ENCODE results near the gene BBOF1.

DNA sequence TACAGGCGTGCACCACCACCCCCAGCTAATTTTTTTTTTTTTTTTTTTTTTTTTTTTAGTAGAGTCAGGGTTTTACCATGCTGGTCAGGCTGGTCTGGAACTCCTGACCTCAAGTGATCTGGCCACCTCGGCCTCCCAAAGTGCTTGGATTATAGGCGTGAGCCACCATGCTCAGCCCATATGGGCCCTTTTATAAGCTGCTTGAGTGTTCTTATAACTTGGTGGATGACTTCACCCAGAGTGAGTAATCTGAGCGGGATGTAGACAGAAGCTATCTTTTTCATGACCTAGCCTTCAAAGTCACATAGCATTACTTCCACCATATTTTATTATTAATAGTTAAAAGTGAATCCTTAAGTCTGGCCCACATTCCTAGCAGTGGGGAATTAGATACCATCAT, 16.4 kb downstream of the BBOF1 start:
- no peak for TF ChIP-seq POLR2A (IDR thresholded peaks at IDR 0.05; ENCODE audit: low read depth, low read length)
- TF ChIP-seq TAF1 (IDR thresholded peaks at IDR 0.05; ENCODE audit: borderline replicate concordance, low read depth, low read length): no peak
